SKM-1 (cell line): ENCODE results near the gene LDLRAD2.
"Not testable (repeated sequence)": the region's sequence is repeated elsewhere in the genome, so short reads cannot be mapped to it uniquely, and the experiment has no call there.

Source experiments
- DNase-seq: peaks from one replicate; lab custom pipeline; 2025; ENCODE audit not compliant: unreplicated experiment; lab: John Stamatoyannopoulos, UW

LDLRAD2 gene

GRCh38 chr1:21823206-21823979, 11.3 kb downstream of the LDLRAD2 start:
- DNase-seq = no peak

- DNase-seq = no peak
Observed at GRCh38 chr1:21823980-21824702, 12.1 kb downstream of the LDLRAD2 start.

GRCh38 chr1:21824926-21825325, 12.9 kb downstream of the LDLRAD2 start:
- no peak for DNase-seq

GRCh38 chr1:21825393-21825792, 13.3 kb downstream of the LDLRAD2 start:
- no peak for DNase-seq

- not testable (repeated sequence) for DNase-seq
Observed at GRCh38 chr1:21826694-21827093, 14.6 kb downstream of the LDLRAD2 start.

GRCh38 chr1:21827141-21827679, 15.1 kb downstream of the LDLRAD2 start:
- DNase-seq = no peak

- no peak for DNase-seq
Observed at GRCh38 chr1:21828075-21828474, 16.0 kb downstream of the LDLRAD2 start.

- DNase-seq = no peak
Observed at GRCh38 chr1:21828506-21829210, 16.6 kb downstream of the LDLRAD2 start.

GRCh38 chr1:21829294-21829693, 17.2 kb downstream of the LDLRAD2 start:
- no peak for DNase-seq

- no peak for DNase-seq
Observed at GRCh38 chr1:21830792-21831453, 18.9 kb downstream of the LDLRAD2 start.

GRCh38 chr1:21831454-21831970, 19.4 kb downstream of the LDLRAD2 start:
- no peak for DNase-seq

GRCh38 chr1:21833392-21833976, 21.4 kb downstream of the LDLRAD2 start:
- DNase-seq = no peak

- DNase-seq = no peak
Observed at GRCh38 chr1:21834094-21834493, 22.0 kb downstream of the LDLRAD2 start.

GRCh38 chr1:21834666-21835065, 22.6 kb downstream of the LDLRAD2 start:
- DNase-seq = no peak

GRCh38 chr1:21836010-21836409, 23.9 kb downstream of the LDLRAD2 start:
- DNase-seq = no peak

GRCh38 chr1:21836729-21837128, 24.7 kb downstream of the LDLRAD2 start:
- DNase-seq = no peak

- no peak for DNase-seq
Observed at GRCh38 chr1:21837476-21837875, 25.4 kb downstream of the LDLRAD2 start.

GRCh38 chr1:21838359-21839157, 26.5 kb downstream of the LDLRAD2 start:
- no peak for DNase-seq

GRCh38 chr1:21839337-21840037, 27.4 kb downstream of the LDLRAD2 start:
- DNase-seq = no peak
